NCI-H526 treated with DMSO at 0.1 percent for 48 hours (cell line): ENCODE data around the gene RAPGEF4.
A peak's percentile ranks its signal among the peaks of the same experiment; 100 is the strongest.

Experiments used
- DNase-seq: peaks from one replicate; lab custom pipeline; 2025; lab: John Stamatoyannopoulos, UW

The RAPGEF4 gene

GRCh38 chr2:172735582-172736423, at the start of gene RAPGEF4:
RAPGEF4 (plus strand) TSS chr2:172735845; CDS start chr2:172735984, 139 bp downstream.
- peak; percentile 10 for DNase-seq

- no peak for DNase-seq
These were observed 42.6 kb upstream of the RAPGEF4 start for GRCh38 chr2:172693037-172693436.

DNA sequence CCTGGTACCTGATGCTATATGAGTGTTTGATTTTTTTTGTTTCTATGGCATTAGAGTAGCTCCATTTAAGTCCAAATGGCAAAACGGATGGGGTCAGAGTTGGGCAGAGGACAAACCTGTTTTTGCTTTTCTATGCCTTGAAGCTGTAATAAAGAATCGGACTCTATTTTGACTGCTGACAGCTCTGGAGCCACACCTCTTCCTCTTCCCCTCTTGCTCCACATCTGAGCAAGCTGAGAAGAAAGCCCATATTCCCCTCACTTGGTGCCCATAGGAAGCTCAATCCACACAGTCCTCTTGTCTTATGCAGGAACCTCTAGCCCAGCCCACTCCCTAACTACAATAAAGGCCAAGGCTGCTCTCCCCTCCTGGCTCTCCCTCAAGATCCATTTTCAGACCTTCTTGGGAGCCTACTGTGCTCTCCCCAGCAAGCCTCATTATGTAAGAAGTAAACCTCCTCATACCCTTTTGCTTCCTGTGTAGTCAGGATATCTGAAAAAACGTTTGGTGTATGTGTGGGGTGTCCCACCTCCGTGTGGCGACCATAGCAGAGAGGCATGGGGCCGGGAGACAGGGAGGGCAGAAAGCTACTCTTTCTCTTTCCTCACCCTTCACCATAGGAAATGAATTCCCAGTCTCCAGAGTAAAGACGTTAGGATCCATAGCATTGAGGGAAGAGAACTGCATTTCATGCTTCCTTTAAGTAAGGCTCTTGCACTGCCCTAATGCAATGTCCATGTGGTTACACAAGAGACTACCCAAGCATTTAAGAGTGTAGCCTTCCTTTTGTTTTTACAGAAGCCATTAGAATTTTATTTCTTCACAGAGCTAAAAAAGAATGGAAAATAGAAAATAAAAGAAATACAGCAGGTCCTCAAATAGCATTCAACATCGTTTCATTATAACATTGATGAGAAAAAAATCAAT, 41.9 kb upstream of the RAPGEF4 start:
- DNase-seq = no peak

DNA sequence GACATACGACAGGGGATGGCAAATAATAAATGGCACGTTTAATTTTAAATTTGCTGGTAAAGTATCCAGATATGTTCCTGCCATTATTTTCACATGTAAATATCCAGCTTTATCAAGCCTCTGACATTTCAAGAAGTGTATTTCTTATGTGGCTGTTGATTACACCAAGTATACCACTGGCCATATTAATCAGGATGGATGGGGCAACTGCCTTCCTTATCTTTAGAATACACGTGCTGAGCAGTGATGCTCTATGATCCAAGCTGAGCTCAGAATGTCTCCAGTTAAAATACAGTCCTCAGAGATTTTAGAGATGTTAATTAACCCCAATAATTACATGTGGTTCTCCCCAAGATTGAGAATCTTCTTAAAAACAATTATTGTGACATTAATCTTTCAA, 38.3 kb upstream of the RAPGEF4 start:
- DNase-seq = no peak

GRCh38 chr2:172698041-172698863, 37.4 kb upstream of the RAPGEF4 start:
- DNase-seq = no peak

- no peak for DNase-seq
These were observed 34.4 kb upstream of the RAPGEF4 start for GRCh38 chr2:172701250-172701649.

- no peak for DNase-seq
These were observed 33.2 kb upstream of the RAPGEF4 start for GRCh38 chr2:172702451-172702850.

DNA sequence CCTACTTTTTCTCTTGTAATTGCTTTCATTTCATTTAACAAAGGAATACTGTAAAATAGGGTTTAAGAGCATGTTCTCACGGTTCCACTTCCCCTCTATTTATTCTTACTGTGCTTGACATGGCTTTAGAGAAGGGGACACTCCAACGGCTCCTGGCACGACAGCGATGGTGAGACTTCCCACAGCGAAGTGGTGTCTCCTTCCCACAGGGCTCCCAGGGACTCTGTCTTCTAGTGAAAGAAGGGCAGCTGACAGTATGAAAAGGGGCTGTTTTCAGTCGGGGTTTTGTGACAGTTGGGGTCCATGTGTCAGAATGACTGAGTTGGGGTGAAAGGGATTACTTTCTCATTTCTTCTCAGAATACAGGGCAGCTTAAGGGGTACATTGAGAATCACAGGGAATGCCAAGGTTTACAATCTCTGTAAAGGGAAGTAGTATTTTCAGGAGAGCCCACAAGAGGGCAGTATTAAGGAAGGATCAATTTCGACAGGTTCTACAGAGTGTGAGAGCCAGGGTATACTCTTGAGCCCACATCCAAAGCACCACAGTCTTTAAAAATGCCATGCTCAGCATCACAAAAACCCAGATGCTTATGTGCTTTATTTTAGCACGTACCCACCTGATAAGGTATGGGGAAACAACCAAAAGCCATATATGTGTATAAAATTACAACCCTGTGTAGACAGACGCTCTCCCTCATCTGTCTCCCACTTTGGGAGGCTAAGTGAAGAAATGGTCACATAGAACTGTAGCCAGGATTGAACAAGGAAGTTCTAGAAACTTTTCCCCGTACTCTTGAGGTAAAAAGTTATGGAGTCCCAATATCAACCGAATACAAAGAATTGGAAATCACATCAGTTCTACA, 31.3 kb upstream of the RAPGEF4 start:
- DNase-seq = no peak

- no peak for DNase-seq
These were observed 30.3 kb upstream of the RAPGEF4 start for GRCh38 chr2:172705352-172705751.

DNA sequence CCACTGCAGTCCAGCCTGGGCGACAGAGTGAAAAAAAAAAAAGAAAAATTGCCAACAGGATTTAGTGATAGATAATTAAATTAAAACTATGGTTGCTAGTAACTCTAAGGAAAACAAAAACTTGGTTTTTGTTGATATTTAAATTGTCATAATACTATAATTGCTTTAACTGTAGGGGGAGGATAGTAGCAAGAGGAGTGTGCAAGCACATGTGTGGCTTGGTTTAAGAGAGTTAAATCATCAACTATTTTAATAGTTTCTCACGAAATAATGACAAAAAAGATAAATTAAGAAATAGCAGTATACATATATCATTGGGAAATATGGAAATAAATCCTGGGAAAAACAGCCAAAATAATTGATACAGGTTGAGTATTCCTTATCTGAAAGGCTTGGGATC, 27.4 kb upstream of the RAPGEF4 start:
- DNase-seq = no peak

DNA sequence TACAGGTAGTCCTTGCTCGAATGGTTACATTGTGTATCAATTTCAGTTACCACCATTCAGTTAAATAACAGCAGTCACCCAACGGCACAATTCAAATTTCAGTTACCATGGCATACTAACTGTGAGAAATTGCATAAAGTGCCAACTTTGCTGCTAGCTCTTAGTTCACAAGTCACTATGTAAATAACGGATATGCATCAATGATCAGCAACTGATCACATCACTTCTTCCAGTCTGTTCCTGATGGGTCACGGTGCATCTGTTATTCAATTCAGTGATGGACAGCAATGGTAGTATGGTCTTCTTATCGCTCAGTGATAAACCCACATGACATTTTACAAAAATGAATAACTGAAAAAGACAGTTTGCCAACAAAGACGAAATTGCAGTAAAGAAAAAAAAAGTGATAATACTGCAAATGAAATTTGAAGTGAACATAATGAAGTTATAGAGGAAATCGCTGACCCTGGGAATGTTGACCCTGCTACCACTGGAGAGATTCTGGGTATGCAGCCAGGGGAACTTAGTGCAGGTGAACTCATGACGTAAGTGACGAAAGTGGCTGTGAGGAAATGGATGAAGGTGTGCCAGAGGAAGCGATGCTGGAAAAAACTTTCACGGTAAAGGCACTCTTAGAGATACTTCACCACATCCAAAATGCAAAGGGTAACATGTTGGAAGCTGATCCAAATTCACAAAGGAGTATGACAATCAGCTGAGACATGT, 25.9 kb upstream of the RAPGEF4 start:
- peak; percentile 38 for DNase-seq

GRCh38 chr2:172710584-172711047, 25.0 kb upstream of the RAPGEF4 start:
- peak; percentile 81 for DNase-seq

DNA sequence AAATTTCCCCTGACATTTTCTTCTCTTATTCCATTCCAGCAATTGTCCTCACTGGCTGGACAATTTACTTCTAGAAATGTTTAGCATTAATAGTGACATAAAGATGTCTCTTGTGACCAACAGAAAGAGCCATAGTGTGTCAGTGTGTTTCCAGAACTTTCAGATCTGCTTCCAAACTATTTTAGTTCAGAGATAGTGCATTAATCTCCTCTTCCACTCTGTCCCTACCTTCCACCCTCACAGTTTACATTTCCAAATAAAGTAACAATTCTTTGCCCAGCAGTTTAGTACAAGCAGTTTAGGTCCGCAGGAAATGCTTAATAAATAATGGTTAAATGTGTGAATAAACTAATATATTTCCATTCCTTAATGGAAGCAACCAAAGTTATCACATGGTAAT, 24.5 kb upstream of the RAPGEF4 start:
- no peak for DNase-seq

DNA sequence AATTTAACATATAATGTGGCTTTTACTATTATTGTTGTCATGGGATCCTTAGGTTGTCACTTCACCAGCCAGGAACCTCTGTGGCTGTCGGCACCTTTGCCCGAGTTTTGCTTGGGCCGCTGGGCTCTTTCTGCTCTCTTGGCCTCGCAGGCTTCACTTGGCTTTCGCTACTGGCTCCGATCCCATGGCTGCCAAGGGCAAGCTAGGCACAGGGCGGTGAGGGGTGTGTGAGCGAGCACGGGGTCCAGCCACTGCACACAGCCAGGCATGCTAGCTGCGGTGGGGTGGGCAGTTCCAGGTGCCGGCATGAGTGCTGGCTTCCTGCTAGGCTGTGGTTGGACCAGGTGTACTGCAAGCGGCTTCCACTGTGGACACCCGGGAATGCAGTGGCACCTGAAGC, 23.4 kb upstream of the RAPGEF4 start:
- no peak for DNase-seq

- no peak for DNase-seq
These were observed 22.2 kb upstream of the RAPGEF4 start for GRCh38 chr2:172713365-172713875.

DNA sequence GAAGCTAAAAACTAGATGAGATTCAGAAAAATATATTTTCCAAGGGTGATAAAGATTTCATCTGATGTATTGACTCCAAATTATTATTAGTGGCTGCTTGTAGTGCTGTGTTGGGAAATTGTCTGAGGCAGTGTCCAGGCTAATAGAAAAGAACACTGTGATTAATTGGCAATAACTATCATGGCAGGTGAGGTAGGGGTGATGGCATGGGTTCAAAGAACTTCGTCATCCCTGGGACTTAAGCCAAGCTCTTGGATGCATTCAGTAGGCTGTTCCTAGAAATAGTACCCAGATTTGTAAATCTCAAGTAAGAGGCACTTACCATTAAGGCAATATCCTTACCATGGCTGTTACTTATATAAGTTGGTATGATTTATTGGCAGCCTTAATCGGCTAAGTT, 13.2 kb upstream of the RAPGEF4 start:
- no peak for DNase-seq

- no peak for DNase-seq
These were observed 12.4 kb upstream of the RAPGEF4 start for GRCh38 chr2:172723286-172723685.

GRCh38 chr2:172724724-172725123, 10.9 kb upstream of the RAPGEF4 start:
- no peak for DNase-seq

DNA sequence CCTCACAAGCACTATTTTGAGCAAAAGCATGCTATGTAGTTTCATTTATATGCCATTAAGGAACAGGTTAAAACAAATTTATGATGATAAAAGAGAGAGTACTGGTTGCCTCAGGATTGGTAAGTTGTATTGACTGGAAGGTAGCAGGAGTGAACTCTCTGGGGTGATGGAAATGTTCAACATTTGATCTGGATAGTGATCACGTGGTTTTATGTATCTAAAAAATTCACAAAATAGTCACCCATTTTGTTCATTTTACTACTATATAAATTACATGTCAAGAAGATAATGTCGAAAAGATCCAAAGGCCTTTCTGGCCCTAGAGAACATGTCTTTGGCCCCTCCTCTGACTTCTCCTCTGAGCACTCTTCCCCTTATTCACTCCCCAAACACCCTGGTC, 10.4 kb upstream of the RAPGEF4 start:
- no peak for DNase-seq

DNA sequence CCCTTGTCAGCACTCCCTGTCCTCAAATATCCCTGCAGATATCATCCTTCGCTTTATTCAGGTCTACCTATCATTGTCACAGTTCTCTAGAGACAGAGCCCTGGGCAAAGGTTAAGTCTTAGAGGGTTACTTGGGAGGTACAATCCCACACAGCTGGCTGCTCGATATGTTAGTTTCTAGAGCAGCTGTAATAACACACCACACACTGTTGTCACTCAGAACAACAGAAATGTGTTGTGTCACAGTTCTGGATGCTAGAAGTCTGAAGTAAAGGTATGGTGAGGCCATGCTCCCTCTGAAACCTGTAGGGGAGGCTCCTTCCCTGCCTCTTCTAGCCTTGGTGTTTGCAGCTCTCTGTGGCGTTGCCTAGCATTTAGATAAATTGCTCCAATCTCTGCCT, 9.9 kb upstream of the RAPGEF4 start:
- no peak for DNase-seq
